DMS153 treated with DMSO at 0.1 percent for 48 hours (cell line): Measurements from ENCODE around the gene IFT52.

Experiments used
- DNase-seq: peaks from one replicate; lab custom pipeline; 2025; ENCODE audit not compliant: unreplicated experiment; lab: John Stamatoyannopoulos, UW

The IFT52 gene

DNA sequence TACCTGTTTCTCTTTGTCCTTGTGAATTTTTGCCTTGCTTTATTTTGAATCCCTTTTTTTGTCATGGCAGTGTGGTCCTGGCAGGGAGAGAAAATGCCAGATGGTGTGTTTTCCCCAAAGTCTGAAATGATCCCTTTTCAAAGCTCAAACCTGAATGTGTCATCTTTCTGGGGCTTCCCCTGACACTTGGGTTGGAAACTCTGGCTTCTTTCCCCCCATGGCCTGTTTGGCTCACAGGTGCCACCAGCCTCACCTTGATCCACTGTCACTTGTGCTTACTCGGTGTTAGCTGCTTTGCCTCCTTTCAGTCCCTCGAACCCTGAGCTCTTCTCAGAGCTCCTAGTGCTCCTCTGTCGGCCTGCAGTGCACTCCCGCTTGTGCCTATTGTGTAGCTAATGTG is 98.4 kb downstream of the IFT52 start:
- no peak for DNase-seq

DNA sequence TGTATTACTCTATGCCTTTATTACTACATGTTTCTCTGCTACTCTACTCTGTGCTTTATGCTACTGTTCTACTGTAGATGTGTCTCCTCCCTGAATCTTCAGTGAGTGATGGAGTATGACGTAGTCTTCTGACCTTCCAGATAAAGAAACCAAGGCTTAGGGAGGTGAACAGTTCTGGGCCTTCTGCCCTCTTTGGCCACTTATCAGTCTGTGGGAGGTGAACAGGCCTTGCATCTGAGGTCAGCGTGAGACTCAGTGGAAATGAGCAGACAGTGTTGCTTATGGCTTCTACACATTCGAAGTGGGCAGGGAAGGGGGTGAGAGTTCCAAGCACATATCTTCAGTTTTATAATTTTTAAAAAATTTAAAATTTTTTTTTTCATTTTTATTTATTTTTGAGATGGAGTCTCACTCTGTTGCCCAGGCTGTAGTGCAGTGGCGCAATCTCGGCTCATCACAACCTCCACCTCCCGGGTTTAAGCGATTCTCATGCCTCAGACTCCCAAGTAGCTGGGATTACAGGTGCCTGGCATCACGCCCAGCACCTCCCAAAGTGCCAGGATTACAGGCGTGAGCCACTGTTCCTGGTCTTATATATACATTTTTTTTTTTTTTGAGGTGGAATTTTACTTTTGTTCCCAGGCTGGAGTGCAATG is 100.3 kb downstream of the IFT52 start:
- no peak for DNase-seq

DNA sequence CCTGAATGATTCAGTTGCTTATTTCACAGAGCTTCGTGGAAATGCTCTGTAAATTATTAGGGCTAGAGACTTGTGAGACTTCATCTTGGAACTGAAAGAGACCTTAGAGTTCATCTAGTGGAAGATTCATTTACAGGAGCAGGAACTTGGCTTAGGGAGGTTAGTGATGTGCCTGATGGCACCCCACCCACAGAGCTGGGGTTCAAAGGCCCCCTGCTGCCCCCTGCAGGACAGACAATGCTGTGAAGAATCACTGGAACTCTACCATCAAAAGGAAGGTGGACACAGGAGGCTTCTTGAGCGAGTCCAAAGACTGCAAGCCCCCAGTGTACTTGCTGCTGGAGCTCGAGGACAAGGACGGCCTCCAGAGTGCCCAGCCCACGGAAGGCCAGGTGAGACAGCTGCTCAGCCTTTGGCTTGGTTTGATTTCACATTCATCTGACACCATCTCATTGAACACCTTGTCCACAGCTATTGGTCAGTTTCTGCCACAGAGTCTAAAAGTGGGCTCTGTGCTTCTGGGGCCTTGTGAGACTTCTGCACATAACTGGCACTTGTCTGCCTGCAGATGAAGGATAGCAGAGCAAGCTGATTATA is 101.3 kb downstream of the IFT52 start:
- DNase-seq: peak; percentile 10

DNA sequence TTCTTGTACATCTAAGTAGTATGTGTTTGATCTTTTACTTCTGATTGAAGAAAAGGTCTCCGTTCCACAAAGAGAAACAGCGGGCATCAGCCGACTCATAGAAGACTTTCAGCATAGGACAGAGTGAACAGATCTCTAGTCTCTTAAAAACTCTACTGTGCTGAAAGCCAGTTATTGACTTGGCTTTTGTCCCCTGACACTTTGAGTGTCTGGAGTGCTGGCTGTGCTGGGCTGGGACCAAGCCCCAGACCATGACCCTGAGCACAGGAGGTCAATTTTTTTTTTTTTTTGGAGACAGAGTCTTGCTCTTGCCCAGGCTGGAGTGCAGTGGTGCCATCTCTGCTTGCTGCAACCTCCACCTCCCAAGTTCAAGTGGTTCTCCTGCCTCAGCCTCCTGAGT is 104.0 kb downstream of the IFT52 start:
- no peak for DNase-seq

DNA sequence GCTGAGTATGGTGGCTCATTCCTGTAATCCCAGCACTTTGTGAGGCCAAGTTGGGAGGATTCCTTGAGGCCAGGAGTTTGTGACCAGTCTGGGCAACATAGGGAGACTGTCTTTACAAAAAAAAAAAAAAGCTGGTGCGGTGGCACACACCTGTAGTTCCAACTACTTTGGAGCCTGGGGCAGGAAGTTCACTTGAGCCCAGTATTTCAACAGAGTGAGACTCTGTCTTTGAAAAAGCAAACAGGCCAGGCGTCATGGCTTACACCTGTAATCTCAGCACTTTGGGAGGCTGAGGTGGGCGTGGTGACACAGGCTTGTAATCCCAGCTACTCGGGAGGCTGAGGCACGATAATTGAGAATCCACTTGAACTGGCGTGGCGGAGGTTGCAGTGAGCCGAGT is 104.8 kb downstream of the IFT52 start:
- DNase-seq: no peak
